NAMALWA (cell line): ENCODE measurements around the gene TMEM239.

Source experiments
- DNase-seq: peaks from one replicate; pipeline ENCODE4 v3.0.0-alpha.2; 2015; ENCODE audit warnings: low spot score

TMEM239 gene

GRCh38 chr20:2849529-2849928 lies 33.4 kb downstream of the TMEM239 start:
- DNase-seq: no peak

- no peak for DNase-seq
Observed at GRCh38 chr20:2851086-2851485, 34.9 kb downstream of the TMEM239 start.

GRCh38 chr20:2858591-2858990 lies 42.4 kb downstream of the TMEM239 start:
- DNase-seq: no peak

GRCh38 chr20:2859330-2860121 lies 43.4 kb downstream of the TMEM239 start:
- no peak for DNase-seq

- no peak for DNase-seq
Observed at GRCh38 chr20:2864626-2865025, 48.5 kb downstream of the TMEM239 start.

GRCh38 chr20:2865101-2865500 lies 48.9 kb downstream of the TMEM239 start:
- DNase-seq: no peak

GRCh38 chr20:2865630-2866029 lies 49.5 kb downstream of the TMEM239 start:
- DNase-seq: peak; percentile 11

- no peak for DNase-seq
Observed at GRCh38 chr20:2866236-2866635, 50.1 kb downstream of the TMEM239 start.

- DNase-seq: no peak
Observed at GRCh38 chr20:2867081-2867864, 51.1 kb downstream of the TMEM239 start.
